Esophagus muscularis mucosa (tissue), 3 donors: ENCODE measurements around the gene CAPN7.

Experiments
- POLR2A ChIP-seq: fragments of 450-650 bp; IDR thresholded peaks from one replicate; pipeline ENCODE4 v1.6.1; 2017; ENCODE audit warnings: antibody characterized with exemption, moderate library complexity, mild to moderate bottlenecking, low read depth
- POLR2AphosphoS5 ChIP-seq, 2 donors: sonication (generic); formaldehyde crosslinking; IDR thresholded peaks; one replicate each; pipeline ENCODE4 v1.6.1; 2017; ENCODE audit warnings: antibody characterized with exemption in 2 of 2
- TF ChIP-seq, protein P1 (sequence below), 3 experiments: fragments of 200-600 bp in 2 of 3; fragments of 450-650 bp in 1 of 3; sonication (generic) in 2 of 3; IDR thresholded peaks; one replicate each; pipeline ENCODE4 v1.5.1; 2017 to 2019; ENCODE audit warnings: antibody characterized with exemption in 3 of 3, mild to moderate bottlenecking in 2 of 3, moderate library complexity in 1 of 3

DNA sequence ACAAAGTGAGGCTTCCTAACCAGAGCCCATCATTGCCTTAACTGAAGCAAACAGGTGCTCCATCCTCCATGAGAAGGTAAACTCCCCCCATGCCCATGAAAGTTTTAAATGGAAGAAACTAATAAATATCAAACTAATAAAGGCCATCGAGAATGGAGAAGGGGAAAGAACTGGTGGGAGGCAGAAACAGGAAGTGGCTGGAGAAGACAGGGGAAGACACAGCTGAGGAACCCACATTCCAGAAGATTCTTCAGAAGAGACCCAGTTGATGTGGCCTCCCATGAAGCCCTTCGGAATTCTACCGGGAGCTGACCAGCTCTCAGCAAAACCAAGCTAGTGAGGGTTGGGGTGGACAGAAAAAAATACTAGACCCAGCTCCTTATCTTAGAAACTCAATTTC is 84.7 kb downstream of the CAPN7 start:
- TF ChIP-seq, protein P1, sequence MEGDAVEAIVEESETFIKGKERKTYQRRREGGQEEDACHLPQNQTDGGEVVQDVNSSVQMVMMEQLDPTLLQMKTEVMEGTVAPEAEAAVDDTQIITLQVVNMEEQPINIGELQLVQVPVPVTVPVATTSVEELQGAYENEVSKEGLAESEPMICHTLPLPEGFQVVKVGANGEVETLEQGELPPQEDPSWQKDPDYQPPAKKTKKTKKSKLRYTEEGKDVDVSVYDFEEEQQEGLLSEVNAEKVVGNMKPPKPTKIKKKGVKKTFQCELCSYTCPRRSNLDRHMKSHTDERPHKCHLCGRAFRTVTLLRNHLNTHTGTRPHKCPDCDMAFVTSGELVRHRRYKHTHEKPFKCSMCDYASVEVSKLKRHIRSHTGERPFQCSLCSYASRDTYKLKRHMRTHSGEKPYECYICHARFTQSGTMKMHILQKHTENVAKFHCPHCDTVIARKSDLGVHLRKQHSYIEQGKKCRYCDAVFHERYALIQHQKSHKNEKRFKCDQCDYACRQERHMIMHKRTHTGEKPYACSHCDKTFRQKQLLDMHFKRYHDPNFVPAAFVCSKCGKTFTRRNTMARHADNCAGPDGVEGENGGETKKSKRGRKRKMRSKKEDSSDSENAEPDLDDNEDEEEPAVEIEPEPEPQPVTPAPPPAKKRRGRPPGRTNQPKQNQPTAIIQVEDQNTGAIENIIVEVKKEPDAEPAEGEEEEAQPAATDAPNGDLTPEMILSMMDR (IDR thresholded peaks at IDR 0.05) = no peak
- no peak for TF ChIP-seq POLR2A
- no peak for TF ChIP-seq POLR2AphosphoS5 (IDR thresholded peaks at IDR 0.05)
